GM12878 (cell line): ENCODE results near the gene CCDC201. TPM values are rescaled to one million over a fixed set of nuclear protein-coding genes. Genes with fewer than 3 reads are reported as not detected.
"Not testable (repeated sequence)": the region's sequence is repeated elsewhere in the genome, so short reads cannot be mapped to it uniquely, and the experiment has no call there.

Experiments
- ATAC-seq: fragments of 200-7000 bp; cut with Tn5 transposase; 3 replicates; pipeline ENCODE4 v1.9.1; 2020; ENCODE audit warnings: mild to moderate bottlenecking, moderate library complexity
- BruUV-seq: library from RNA; stranded (reverse); fragments of 400-500 nt; replicated peaks from 2 replicates; lab custom pipeline; 2021; lab: Mats Ljungman, UMichigan
- CTCF ChIA-PET: fragments of 300-600 bp; sonication (Branson Sonifier 250); formaldehyde crosslinking; extraction: SDS; loops from one replicate; lab custom pipeline; 2021; ENCODE audit warnings: inconsistent platforms; lab: Yijun Ruan, JAX
- POLR2A ChIA-PET: fragments of 350-600 bp; formaldehyde crosslinking; extraction: SDS; loops from one replicate; lab custom pipeline; 2021; ENCODE audit warnings: inconsistent platforms; lab: Charles Lee
- RAD21 ChIA-PET: fragments of 300-600 bp; sonication (Branson Sonifier 250); formaldehyde crosslinking; loops from one replicate; lab custom pipeline; 2023; ENCODE audit warnings: antibody characterized with exemption; ENCODE audit not compliant: unreplicated experiment; lab: Charles Lee
- SMC1A ChIA-PET: fragments of 300-600 bp; sonication (Branson Sonifier 250); formaldehyde crosslinking; loops from one replicate; lab custom pipeline; 2023; ENCODE audit not compliant: unreplicated experiment, uncharacterized antibody; lab: Charles Lee
- DNase-seq: peaks from one replicate; pipeline ENCODE4 v3.0.0-alpha.2; 2011; ENCODE audit warnings: low read depth, low spot score
- FAIRE-seq: peaks from 3 replicates; lab custom pipeline; 2011; peaks lifted over from hg19 to GRCh38; lab: Jason Lieb, UNC
- H2AFZ ChIP-seq: 2 replicates; pipeline ENCODE4 v1.6.0; 2011; ENCODE audit warnings: low read depth, low read length, control low read depth; ENCODE audit not compliant: control insufficient read depth
- H3K27ac ChIP-seq: 2 replicates; pipeline ENCODE4 v1.5.1; 2011; ENCODE audit warnings: control low read depth; ENCODE audit not compliant: control insufficient read depth, insufficient read depth
- H3K27me3 ChIP-seq, 2 experiments: replicated peaks in 1 of 2; 2 replicates each; pipeline versions ENCODE4 v1.6.0 to v1.6.1; 2011; ENCODE audit warnings: low read length in 1 of 2; ENCODE audit not compliant: control insufficient read depth in 2 of 2, insufficient read depth in 2 of 2
- H3K36me3 ChIP-seq, 2 experiments: 2 replicates each; pipeline ENCODE4 v1.5.1; 2011; ENCODE audit warnings: low read length in 1 of 2; ENCODE audit not compliant: control insufficient read depth in 2 of 2, insufficient read depth in 2 of 2
- H3K4me1 ChIP-seq: 2 replicates; pipeline ENCODE4 v1.6.1; 2011; ENCODE audit warnings: mild to moderate bottlenecking, low read length, moderate library complexity, mixed read lengths; ENCODE audit not compliant: control insufficient read depth, insufficient read depth
- H3K4me2 ChIP-seq: 2 replicates; pipeline ENCODE4 v1.6.0; 2011; ENCODE audit warnings: control low read depth; ENCODE audit not compliant: control insufficient read depth, insufficient read depth
- H3K4me3 ChIP-seq: fragments of 200-600 bp; sonication (generic); 2 replicates; pipeline ENCODE4 v1.5.1; 2016
- H3K79me2 ChIP-seq: 2 replicates; pipeline ENCODE4 v1.6.0; 2011; ENCODE audit warnings: low read length; ENCODE audit not compliant: control insufficient read depth, insufficient read depth
- H3K9ac ChIP-seq: 2 replicates; pipeline ENCODE4 v1.8.0; 2011; ENCODE audit warnings: low read length, control low read depth, mixed read lengths; ENCODE audit not compliant: control insufficient read depth, insufficient read depth
- H3K9me3 ChIP-seq: replicated peaks from 3 replicates; pipeline ENCODE4 v1.5.1; 2011; ENCODE audit warnings: mild to moderate bottlenecking, low read length; ENCODE audit not compliant: control insufficient read depth, insufficient read depth
- H4K20me1 ChIP-seq: 2 replicates; pipeline ENCODE4 v1.6.0; 2011; ENCODE audit not compliant: control insufficient read depth, insufficient read depth
- WGBS: methylation state at CpG from one replicate; pipeline ENCODE4 v1.1.6; 2016; ENCODE audit warnings: low lambda C conversion rate; ENCODE audit not compliant: insufficient replicate concordance, insufficient coverage; ENCODE audit errors: missing lambda C conversion rate; 5-methylcytosine and 5-hydroxymethylcytosine counted together
- in situ Hi-C: fragments of 300-500 bp; cut with MboI; formaldehyde crosslinking; loops from 9 replicates; pipeline ENCODE4 v1.14.3; 2018; ENCODE audit warnings: mixed read lengths
- intact Hi-C: fragments of 100-400 bp; cut with micrococcal nuclease; formaldehyde crosslinking; loops from one replicate; pipeline ENCODE4 v1.14.2; 2022; ENCODE audit not compliant: unreplicated experiment
- polyA plus RNA-seq, 11 experiments: library from polyadenylated mRNA; depleted of rRNA in 4 of 11; unstranded in 6 of 11; stranded (reverse) in 5 of 11; fragments of >200 nt; fragmentation: Nextera tagmentation in 4 of 11; fragmentation: Illumina TruSeq in 1 of 11; extraction: Ambion mirVana in 4 of 11; extraction: Trizol in 1 of 11; gene quantifications; 1 replicate in 1 of 11; 2 replicates in 10 of 11; pipeline versions ENCODE4 v1.2.1 to v1.2.3, GENCODE V29; 2011 to 2016; ENCODE audit warnings: inconsistent platforms in 2 of 11, missing spikeins in 2 of 11, low read depth in 1 of 11
- total RNA-seq, 4 experiments: library from RNA; depleted of rRNA in 3 of 4; stranded (reverse); fragments of >200 nt in 3 of 4; fragmentation: Illumina TruSeq in 1 of 4; extraction: Trizol in 1 of 4; gene quantifications; 2 replicates each; pipeline versions ENCODE4 v1.2.1 to v1.2.3, GENCODE V29; 2013 to 2021

Gene CCDC201
- total and polyA plus RNA-seq, 10 of the 15 experiments (the other 5 are each of a cell fraction or from before 2014, with no cell fraction given): 0.10 TPM; not detected in 9

- intact Hi-C loops, FAIRE-seq, H2AFZ ChIP-seq, H3K4me1 ChIP-seq, H3K27ac ChIP-seq, in situ Hi-C loops, H3K79me2 ChIP-seq, CTCF ChIA-PET, H3K9me3 ChIP-seq, ATAC-seq, POLR2A ChIA-PET, H3K9ac ChIP-seq, SMC1A ChIA-PET, RAD21 ChIA-PET, H3K36me3 ChIP-seq, H3K4me2 ChIP-seq, H3K4me3 ChIP-seq, BruUV-seq, H4K20me1 ChIP-seq, DNase-seq, H3K27me3 ChIP-seq: not testable (repeated sequence)
- 51% methylated on average over 9 of the region's 9 CpGs for WGBS
These were observed 40.3 kb downstream of the CCDC201 start for GRCh38 chr7:45832433-45833177.

GRCh38 chr7:45829846-45830245 is 43.0 kb downstream of the CCDC201 start:
- FAIRE-seq, CTCF ChIA-PET, POLR2A ChIA-PET: not testable (repeated sequence)

GRCh38 chr7:45827731-45828130 is 45.2 kb downstream of the CCDC201 start:
- H4K20me1 ChIP-seq, POLR2A ChIA-PET, H3K9ac ChIP-seq, H3K9me3 ChIP-seq, H3K27ac ChIP-seq, H3K27me3 ChIP-seq, H3K36me3 ChIP-seq, BruUV-seq, ATAC-seq, CTCF ChIA-PET, SMC1A ChIA-PET, H3K4me2 ChIP-seq, H3K79me2 ChIP-seq, H2AFZ ChIP-seq, H3K4me1 ChIP-seq, intact Hi-C loops, H3K4me3 ChIP-seq, DNase-seq, RAD21 ChIA-PET, in situ Hi-C loops, FAIRE-seq: not testable (repeated sequence)
- WGBS: 53% methylated on average over 13 of the region's 13 CpGs

More at GRCh38 chr7:45829846-45830245, 43.0 kb downstream of the CCDC201 start:
- H4K20me1 ChIP-seq, H3K4me2 ChIP-seq, H3K9me3 ChIP-seq, BruUV-seq, intact Hi-C loops, H2AFZ ChIP-seq, in situ Hi-C loops, H3K9ac ChIP-seq, DNase-seq, H3K4me1 ChIP-seq, H3K36me3 ChIP-seq, H3K27ac ChIP-seq, RAD21 ChIA-PET, ATAC-seq, H3K27me3 ChIP-seq, SMC1A ChIA-PET, H3K4me3 ChIP-seq, H3K79me2 ChIP-seq: not testable (repeated sequence)
- WGBS: 64% methylated on average over 12 of the region's 12 CpGs

- H3K9me3 ChIP-seq, H3K4me2 ChIP-seq, CTCF ChIA-PET, H3K27ac ChIP-seq, H3K9ac ChIP-seq, H3K79me2 ChIP-seq, H3K4me1 ChIP-seq, RAD21 ChIA-PET, H2AFZ ChIP-seq, ATAC-seq, DNase-seq, H4K20me1 ChIP-seq, in situ Hi-C loops, intact Hi-C loops, H3K4me3 ChIP-seq, BruUV-seq, SMC1A ChIA-PET, FAIRE-seq, H3K27me3 ChIP-seq, H3K36me3 ChIP-seq, POLR2A ChIA-PET: not testable (repeated sequence)
- WGBS: 31% methylated on average over 3 of the region's 3 CpGs
These were observed 46.3 kb downstream of the CCDC201 start for GRCh38 chr7:45826550-45826949.
